Esophagus squamous epithelium (tissue), 4 donors: Measurements from ENCODE around the gene HS6ST1.

Experiments
- POLR2A ChIP-seq, 4 donors: fragments of 450-650 bp; IDR thresholded peaks; one replicate each; pipeline ENCODE4 v1.6.1; 2017; ENCODE audit warnings: antibody characterized with exemption in 4 of 4, mild to moderate bottlenecking in 4 of 4, moderate library complexity in 3 of 4
- TF ChIP-seq, protein P1 (sequence below), 6 experiments: fragments of 450-650 bp in 4 of 6; fragments of 200-600 bp in 2 of 6; sonication (generic) in 2 of 6; IDR thresholded peaks; one replicate each; pipeline ENCODE4 v1.5.1; 2016 to 2019; ENCODE audit warnings: antibody characterized with exemption in 6 of 6, mild to moderate bottlenecking in 4 of 6, moderate library complexity in 4 of 6

DNA sequence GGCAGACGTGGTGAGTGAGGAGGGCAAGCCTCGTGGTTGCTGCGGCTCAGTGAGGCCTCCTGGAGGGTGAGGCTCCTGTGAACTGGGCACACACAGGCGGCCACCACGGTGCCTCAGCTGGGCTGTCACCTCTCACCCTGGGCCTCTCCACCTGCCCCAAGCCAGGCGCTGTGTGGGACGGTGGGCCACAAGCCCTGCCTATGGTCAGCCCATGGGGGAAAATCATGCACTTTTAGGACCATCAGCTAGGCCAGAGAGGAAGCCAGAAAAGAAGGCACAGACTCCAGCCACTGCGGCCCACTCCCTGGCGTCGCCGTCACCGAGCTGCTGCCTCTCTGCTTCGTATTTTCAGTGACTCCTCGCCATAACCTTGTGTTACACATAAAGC, 28.5 kb upstream of the HS6ST1 start:
- no peak for TF ChIP-seq POLR2A (IDR thresholded peaks at IDR 0.05)
- TF ChIP-seq, protein P1, sequence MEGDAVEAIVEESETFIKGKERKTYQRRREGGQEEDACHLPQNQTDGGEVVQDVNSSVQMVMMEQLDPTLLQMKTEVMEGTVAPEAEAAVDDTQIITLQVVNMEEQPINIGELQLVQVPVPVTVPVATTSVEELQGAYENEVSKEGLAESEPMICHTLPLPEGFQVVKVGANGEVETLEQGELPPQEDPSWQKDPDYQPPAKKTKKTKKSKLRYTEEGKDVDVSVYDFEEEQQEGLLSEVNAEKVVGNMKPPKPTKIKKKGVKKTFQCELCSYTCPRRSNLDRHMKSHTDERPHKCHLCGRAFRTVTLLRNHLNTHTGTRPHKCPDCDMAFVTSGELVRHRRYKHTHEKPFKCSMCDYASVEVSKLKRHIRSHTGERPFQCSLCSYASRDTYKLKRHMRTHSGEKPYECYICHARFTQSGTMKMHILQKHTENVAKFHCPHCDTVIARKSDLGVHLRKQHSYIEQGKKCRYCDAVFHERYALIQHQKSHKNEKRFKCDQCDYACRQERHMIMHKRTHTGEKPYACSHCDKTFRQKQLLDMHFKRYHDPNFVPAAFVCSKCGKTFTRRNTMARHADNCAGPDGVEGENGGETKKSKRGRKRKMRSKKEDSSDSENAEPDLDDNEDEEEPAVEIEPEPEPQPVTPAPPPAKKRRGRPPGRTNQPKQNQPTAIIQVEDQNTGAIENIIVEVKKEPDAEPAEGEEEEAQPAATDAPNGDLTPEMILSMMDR (IDR thresholded peaks at IDR 0.05) = no peak
